Naive thymus-derived CD8-positive, alpha-beta T cell (primary cell): ENCODE data around the gene MINDY4. TPM values are rescaled to one million over a fixed set of nuclear protein-coding genes. Genes with fewer than 3 reads are reported as not detected.

Experiments used
- ATAC-seq, 2 donors: fragments of 150-1000 bp; cut with Tn5 transposase in 1 of 2; sonication (Bioruptor Pico), chemical (Tn5 transposase) in 1 of 2; 1 replicate in 1 of 2; 2 replicates in 1 of 2; pipeline ENCODE4 v1.10.0; 2021; ENCODE audit warnings: mild to moderate bottlenecking in 2 of 2, moderate library complexity in 2 of 2
- POLR2A ChIA-PET: fragments of 350-600 bp; sonication (Branson Sonifier 250); formaldehyde crosslinking; loops from one replicate; lab custom pipeline; 2021; ENCODE audit warnings: antibody characterized with exemption; lab: Charles Lee
- DNase-seq, 10 donors: peaks; one replicate each; pipeline versions ENCODE4 v3.0.0 to v3.0.0-alpha.2; 2020 to 2022
- H3K27ac Mint-ChIP-seq, 10 donors: one replicate each; pipeline ENCODE4 v1.8.0; 2020 to 2022; ENCODE audit warnings: mild to moderate bottlenecking in 10 of 10, mixed read lengths in 10 of 10, moderate library complexity in 4 of 10, inconsistent platforms in 1 of 10
- H3K27me3 Mint-ChIP-seq, 5 donors: one replicate each; pipeline ENCODE4 v1.8.0; 2021 to 2022; ENCODE audit warnings: mixed read lengths in 5 of 5
- H3K36me3 Mint-ChIP-seq, 3 donors: one replicate each; pipeline ENCODE4 v1.8.0; 2020 to 2022; ENCODE audit warnings: mixed read lengths in 3 of 3, mild to moderate bottlenecking in 2 of 3, inconsistent platforms in 1 of 3
- H3K4me1 Mint-ChIP-seq, 4 donors: one replicate each; pipeline ENCODE4 v1.8.0; 2021 to 2022; ENCODE audit warnings: mixed read lengths in 4 of 4
- H3K4me3 Mint-ChIP-seq, 10 donors: one replicate each; pipeline ENCODE4 v1.8.0; 2020 to 2022; ENCODE audit warnings: mild to moderate bottlenecking in 10 of 10, mixed read lengths in 10 of 10, moderate library complexity in 6 of 10, inconsistent platforms in 1 of 10
- H3K9me3 Mint-ChIP-seq, 9 donors: one replicate each; pipeline ENCODE4 v1.8.0; 2020 to 2022; ENCODE audit warnings: mixed read lengths in 9 of 9, mild to moderate bottlenecking in 3 of 9, inconsistent platforms in 1 of 9, moderate library complexity in 1 of 9
- polyA plus RNA-seq, 3 donors: library from polyadenylated mRNA; unstranded; fragments of 300-500 nt; fragmentation: Illumina TruSeq; gene quantifications; one replicate each; pipeline ENCODE4 v1.2.3, GENCODE V29; 2021
- total RNA-seq, 8 experiments: library from RNA in 2 of 8; stranded (reverse) in 2 of 8; gene quantifications; one replicate each; pipeline ENCODE4 v1.2.3 and lab custom pipeline; 2021 to 2026

The MINDY4 gene
- total and polyA plus RNA-seq, 5 experiments from 2014 or later: 0.44 to 1.5 (median 0.84) TPM

- DNase-seq: peak in 1 of 10 donors; percentile 19
- H3K36me3 Mint-ChIP-seq: no peaks in the 10 kb centered on the region
- H3K4me1 Mint-ChIP-seq: no peaks in the 10 kb centered on the region
- ATAC-seq: no peak
- H3K27ac Mint-ChIP-seq: no peak overlapping the region
- no peaks in the 10 kb centered on the region for H3K27me3 Mint-ChIP-seq
- POLR2A ChIA-PET: no interaction called here
- H3K4me3 Mint-ChIP-seq: peak overlapping the region in 1 of 10 donors; percentile 50
- no peaks in the 10 kb centered on the region for H3K9me3 Mint-ChIP-seq
Measured at GRCh38 chr7:30848121-30848855, 77.1 kb downstream of the MINDY4 start.

GRCh38 chr7:30849565-30849964, 78.3 kb downstream of the MINDY4 start:
- ATAC-seq (no peak), DNase-seq (no peak)
- Mint-ChIP-seq H3K4me3 (no peak overlapping the region), H3K4me1 (no peaks in the 10 kb centered on the region), H3K27me3 (no peaks in the 10 kb centered on the region), H3K9me3 (no peaks in the 10 kb centered on the region), H3K27ac (peak overlapping the region in 1 of 10 donors; percentile 10), H3K36me3 (no peaks in the 10 kb centered on the region)
- POLR2A ChIA-PET: no interaction called here

GRCh38 chr7:30850426-30850825, 79.2 kb downstream of the MINDY4 start:
- Mint-ChIP-seq H3K27ac (peak overlapping the region in 1 of 10 donors; percentile 43), H3K4me3 (no peak overlapping the region), H3K27me3 (no peaks in the 10 kb centered on the region), H3K9me3 (no peaks in the 10 kb centered on the region), H3K36me3 (no peaks in the 10 kb centered on the region), H3K4me1 (no peaks in the 10 kb centered on the region)
- ATAC-seq: no peak
- DNase-seq: no peak
- POLR2A ChIA-PET: no interaction called here

GRCh38 chr7:30851651-30852307, 80.6 kb downstream of the MINDY4 start:
- H3K9me3 Mint-ChIP-seq: no peaks in the 10 kb centered on the region
- DNase-seq (no peak), ATAC-seq (no peak)
- no peaks in the 10 kb centered on the region for H3K4me1 Mint-ChIP-seq
- no peaks in the 10 kb centered on the region for H3K36me3 Mint-ChIP-seq
- H3K27me3 Mint-ChIP-seq: no peaks in the 10 kb centered on the region
- peak overlapping the region in 1 of 10 donors; percentile 59 for H3K27ac Mint-ChIP-seq
- POLR2A ChIA-PET: no interaction called here
- no peak overlapping the region for H3K4me3 Mint-ChIP-seq

GRCh38 chr7:30852308-30852684, 81.1 kb downstream of the MINDY4 start:
- DNase-seq (no peak), ATAC-seq (no peak)
- Mint-ChIP-seq H3K36me3 (no peaks in the 10 kb centered on the region), H3K4me3 (no peak overlapping the region), H3K9me3 (no peaks in the 10 kb centered on the region), H3K4me1 (no peaks in the 10 kb centered on the region), H3K27me3 (no peaks in the 10 kb centered on the region), H3K27ac (no peak overlapping the region)
- POLR2A ChIA-PET: no interaction called here

- Mint-ChIP-seq H3K27me3 (no peaks in the 10 kb centered on the region), H3K4me3 (no peak overlapping the region), H3K36me3 (no peaks in the 10 kb centered on the region), H3K4me1 (no peaks in the 10 kb centered on the region), H3K9me3 (no peaks in the 10 kb centered on the region), H3K27ac (no peak overlapping the region)
- ATAC-seq (no peak), DNase-seq (no peak)
- POLR2A ChIA-PET: no interaction called here
Measured at GRCh38 chr7:30852744-30853288, 81.6 kb downstream of the MINDY4 start.

- no peaks in the 10 kb centered on the region for H3K27me3 Mint-ChIP-seq
- peak overlapping the region in 2 of 10 donors; percentile 15 to 16 for H3K27ac Mint-ChIP-seq
- no peaks in the 10 kb centered on the region for H3K4me1 Mint-ChIP-seq
Measured at GRCh38 chr7:30853576-30853975, 82.4 kb downstream of the MINDY4 start.

GRCh38 chr7:30855936-30856335, 84.7 kb downstream of the MINDY4 start:
- Mint-ChIP-seq H3K27ac (peak overlapping the region in 1 of 10 donors; percentile 5), H3K36me3 (no peaks in the 10 kb centered on the region), H3K9me3 (no peaks in the 10 kb centered on the region), H3K4me1 (no peaks in the 10 kb centered on the region), H3K4me3 (no peak overlapping the region), H3K27me3 (no peaks in the 10 kb centered on the region)
- POLR2A ChIA-PET: no interaction called here
- DNase-seq (no peak), ATAC-seq (no peak)

More at GRCh38 chr7:30853576-30853975, 82.4 kb downstream of the MINDY4 start:
- DNase-seq: no peak
- Mint-ChIP-seq H3K36me3 (no peaks in the 10 kb centered on the region), H3K4me3 (no peak overlapping the region), H3K9me3 (no peaks in the 10 kb centered on the region)
- no peak for ATAC-seq
- POLR2A ChIA-PET: no interaction called here

- Mint-ChIP-seq H3K36me3 (no peaks in the 10 kb centered on the region), H3K4me1 (no peaks in the 10 kb centered on the region), H3K4me3 (no peak overlapping the region), H3K9me3 (no peaks in the 10 kb centered on the region), H3K27ac (no peak overlapping the region), H3K27me3 (no peaks in the 10 kb centered on the region)
- POLR2A ChIA-PET: no interaction called here
- no peak for DNase-seq
- ATAC-seq: no peak
Measured at GRCh38 chr7:30858576-30858975, 87.4 kb downstream of the MINDY4 start.

GRCh38 chr7:30859202-30859939, 88.2 kb downstream of the MINDY4 start:
- no peak for ATAC-seq
- Mint-ChIP-seq H3K27ac (no peak overlapping the region), H3K9me3 (no peaks in the 10 kb centered on the region), H3K36me3 (no peaks in the 10 kb centered on the region), H3K4me1 (no peaks in the 10 kb centered on the region), H3K4me3 (no peak overlapping the region), H3K27me3 (no peaks in the 10 kb centered on the region)
- POLR2A ChIA-PET: no interaction called here
- DNase-seq: no peak

- POLR2A ChIA-PET: no interaction called here
- Mint-ChIP-seq H3K36me3 (no peaks in the 10 kb centered on the region), H3K9me3 (no peaks in the 10 kb centered on the region), H3K27ac (no peak overlapping the region), H3K4me3 (no peak overlapping the region), H3K27me3 (no peaks in the 10 kb centered on the region), H3K4me1 (no peaks in the 10 kb centered on the region)
- DNase-seq: no peak
- no peak for ATAC-seq
Measured at GRCh38 chr7:30859940-30860496, 88.8 kb downstream of the MINDY4 start.

GRCh38 chr7:30861612-30862011, 90.4 kb downstream of the MINDY4 start:
- Mint-ChIP-seq H3K4me1 (peaks cover 0 to 2% (median 0%) of the 10 kb centered on the region in 4 donors), H3K4me3 (no peak overlapping the region), H3K27me3 (no peaks in the 10 kb centered on the region), H3K9me3 (no peaks in the 10 kb centered on the region), H3K36me3 (no peaks in the 10 kb centered on the region), H3K27ac (no peak overlapping the region)
- no peak for ATAC-seq
- POLR2A ChIA-PET: no interaction called here
- no peak for DNase-seq
